GM21576 (cell line): ENCODE measurements around the gene LIMS1.
"Not testable (repeated sequence)": the region's sequence is repeated elsewhere in the genome, so short reads cannot be mapped to it uniquely, and the experiment has no call there.

Experiments
- ATAC-seq: cut with Tn5 transposase; IDR thresholded peaks from one replicate; pipeline ENCODE4 v1.9.1; 2021; ENCODE audit warnings: mild to moderate bottlenecking, moderate library complexity; ENCODE audit not compliant: unreplicated experiment

Gene LIMS1

DNA sequence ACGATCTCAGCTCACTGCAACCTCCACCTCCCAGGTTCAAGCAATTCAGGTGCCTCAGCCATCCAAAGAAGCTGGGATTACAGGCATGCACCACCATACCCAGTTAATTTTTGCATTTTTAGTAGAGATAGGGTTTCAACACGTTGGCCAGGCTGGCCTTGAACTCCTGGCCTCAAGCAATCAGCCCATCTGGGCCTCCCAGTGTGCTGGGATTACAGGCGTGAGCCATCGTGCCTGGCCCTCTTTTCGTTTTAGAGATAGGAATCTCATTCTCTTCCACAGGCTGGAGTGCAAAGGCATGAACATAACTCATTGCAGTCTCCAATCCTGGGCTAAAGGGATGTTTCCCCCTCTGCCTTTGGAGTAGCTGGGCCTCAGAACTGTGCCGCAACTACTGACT, 182.7 kb downstream of the LIMS1 start:
- not testable (repeated sequence) for ATAC-seq

DNA sequence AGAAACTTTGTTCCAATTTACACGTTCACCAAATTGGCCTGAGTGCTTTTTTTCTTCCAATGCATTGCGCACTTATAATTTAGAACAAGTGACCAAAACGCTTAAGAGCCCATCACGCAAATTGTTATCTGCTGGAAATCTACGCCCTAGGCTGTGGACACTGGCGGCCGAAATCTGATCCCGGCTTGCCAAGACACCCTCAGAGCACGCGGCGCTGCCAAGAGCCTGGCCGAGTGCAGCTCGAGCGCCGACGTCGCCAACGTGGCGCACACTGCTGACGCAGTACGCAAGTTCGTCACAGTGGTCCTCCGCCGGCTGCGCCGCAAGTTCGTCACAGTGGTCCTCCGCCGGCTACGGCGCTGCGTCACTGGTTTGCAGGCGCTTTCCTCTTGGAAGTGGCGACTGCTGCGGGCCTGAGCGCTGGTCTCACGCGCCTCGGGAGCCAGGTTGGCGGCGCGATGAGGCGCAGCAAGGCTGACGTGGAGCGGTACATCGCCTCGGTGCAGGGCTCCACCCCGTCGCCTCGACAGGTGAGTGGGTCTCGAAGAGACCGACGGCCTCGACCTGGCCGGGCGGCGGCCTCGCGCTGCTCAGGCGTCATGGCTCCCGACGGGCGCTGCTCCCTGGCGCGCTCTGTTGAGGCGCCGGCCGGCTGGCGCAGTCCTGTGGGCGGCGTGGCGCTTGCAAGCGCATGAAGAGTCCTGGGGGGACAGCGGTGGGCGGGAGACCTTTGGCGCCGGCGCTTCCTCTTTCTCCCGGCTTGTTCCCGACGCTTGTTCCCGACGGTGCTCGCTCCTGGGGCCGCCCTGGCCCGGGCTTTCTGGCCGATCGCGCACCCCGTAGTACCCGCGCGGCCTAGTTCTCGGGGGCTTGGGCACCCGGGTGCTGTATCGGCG, 185.1 kb downstream of the LIMS1 start, which contains the start of gene RANBP2:
Gene RANBP2, plus strand, starts transcription at position 334 of the 896 bp plus-strand sequence. Its CDS starts 125 bp downstream, at position 459.
- peak; percentile 98 for ATAC-seq

DNA sequence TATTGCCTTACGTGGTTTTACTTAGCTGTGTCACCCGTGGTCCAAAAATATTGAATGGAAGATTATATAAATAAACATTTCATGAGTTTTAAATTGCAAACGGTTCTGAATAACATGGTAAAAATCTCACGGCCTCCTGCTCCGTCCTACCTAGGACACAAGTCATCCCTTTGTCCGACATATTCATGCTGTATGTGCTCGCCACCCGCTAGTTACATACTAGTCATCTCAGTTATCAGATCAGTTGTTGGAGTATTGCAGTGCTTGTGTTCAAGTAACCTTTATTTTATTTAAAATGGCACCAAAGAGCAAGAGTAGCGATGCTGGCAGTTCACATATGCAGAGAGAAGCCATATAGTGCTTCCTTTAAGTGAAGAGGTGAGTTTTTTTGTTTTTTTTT, 191.8 kb downstream of the LIMS1 start:
- ATAC-seq: not testable (repeated sequence)

DNA sequence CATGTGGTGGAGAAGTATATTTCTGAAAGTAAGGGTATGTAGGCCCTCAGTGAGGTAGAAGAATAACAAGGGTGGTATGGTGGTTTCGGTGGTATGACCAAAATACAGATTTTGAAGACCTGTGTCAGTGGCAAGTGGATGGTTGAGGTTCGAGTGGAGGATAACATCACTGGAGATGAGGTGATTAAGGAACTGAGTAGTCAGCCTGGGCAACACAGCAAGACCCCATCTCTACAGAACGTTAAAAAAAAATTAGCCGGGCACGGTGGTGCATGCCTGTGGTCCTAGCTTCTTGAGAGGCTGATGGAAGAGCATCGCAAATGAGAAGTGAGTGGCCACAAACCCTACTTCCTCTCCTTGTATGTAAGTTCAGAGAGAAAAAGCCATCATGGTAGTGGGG, 200.4 kb downstream of the LIMS1 start:
- not testable (repeated sequence) for ATAC-seq
